GM12878 (cell line): ENCODE results near the gene PDXP. TPM values are rescaled to one million over a fixed set of nuclear protein-coding genes. Genes with fewer than 3 reads are reported as not detected.

ENCODE experiments used
- ATAC-seq: fragments of 200-7000 bp; cut with Tn5 transposase; 3 replicates; pipeline ENCODE4 v1.9.1; 2020; ENCODE audit warnings: mild to moderate bottlenecking, moderate library complexity
- BruUV-seq: library from RNA; stranded (reverse); fragments of 400-500 nt; replicated peaks from 2 replicates; lab custom pipeline; 2021; lab: Mats Ljungman, UMichigan
- CTCF ChIA-PET: fragments of 300-600 bp; sonication (Branson Sonifier 250); formaldehyde crosslinking; extraction: SDS; loops from one replicate; lab custom pipeline; 2021; ENCODE audit warnings: inconsistent platforms; lab: Yijun Ruan, JAX
- POLR2A ChIA-PET: fragments of 350-600 bp; formaldehyde crosslinking; extraction: SDS; loops from one replicate; lab custom pipeline; 2021; ENCODE audit warnings: inconsistent platforms; lab: Charles Lee
- RAD21 ChIA-PET: fragments of 300-600 bp; sonication (Branson Sonifier 250); formaldehyde crosslinking; loops from one replicate; lab custom pipeline; 2023; ENCODE audit warnings: antibody characterized with exemption; ENCODE audit not compliant: unreplicated experiment; lab: Charles Lee
- SMC1A ChIA-PET: fragments of 300-600 bp; sonication (Branson Sonifier 250); formaldehyde crosslinking; loops from one replicate; lab custom pipeline; 2023; ENCODE audit not compliant: unreplicated experiment, uncharacterized antibody; lab: Charles Lee
- DNase-seq: peaks from one replicate; pipeline ENCODE4 v3.0.0-alpha.2; 2011; ENCODE audit warnings: low read depth, low spot score
- FAIRE-seq: peaks from 3 replicates; lab custom pipeline; 2011; peaks lifted over from hg19 to GRCh38; lab: Jason Lieb, UNC
- H2AFZ ChIP-seq: 2 replicates; pipeline ENCODE4 v1.6.0; 2011; ENCODE audit warnings: low read depth, low read length, control low read depth; ENCODE audit not compliant: control insufficient read depth
- H3K27ac ChIP-seq: 2 replicates; pipeline ENCODE4 v1.5.1; 2011; ENCODE audit warnings: control low read depth; ENCODE audit not compliant: control insufficient read depth, insufficient read depth
- H3K27me3 ChIP-seq, 2 experiments: replicated peaks in 1 of 2; 2 replicates each; pipeline versions ENCODE4 v1.6.0 to v1.6.1; 2011; ENCODE audit warnings: low read length in 1 of 2; ENCODE audit not compliant: control insufficient read depth in 2 of 2, insufficient read depth in 2 of 2
- H3K36me3 ChIP-seq, 2 experiments: 2 replicates each; pipeline ENCODE4 v1.5.1; 2011; ENCODE audit warnings: low read length in 1 of 2; ENCODE audit not compliant: control insufficient read depth in 2 of 2, insufficient read depth in 2 of 2
- H3K4me1 ChIP-seq: 2 replicates; pipeline ENCODE4 v1.6.1; 2011; ENCODE audit warnings: mild to moderate bottlenecking, low read length, moderate library complexity, mixed read lengths; ENCODE audit not compliant: control insufficient read depth, insufficient read depth
- H3K4me2 ChIP-seq: 2 replicates; pipeline ENCODE4 v1.6.0; 2011; ENCODE audit warnings: control low read depth; ENCODE audit not compliant: control insufficient read depth, insufficient read depth
- H3K4me3 ChIP-seq: fragments of 200-600 bp; sonication (generic); 2 replicates; pipeline ENCODE4 v1.5.1; 2016
- H3K79me2 ChIP-seq: 2 replicates; pipeline ENCODE4 v1.6.0; 2011; ENCODE audit warnings: low read length; ENCODE audit not compliant: control insufficient read depth, insufficient read depth
- H3K9ac ChIP-seq: 2 replicates; pipeline ENCODE4 v1.8.0; 2011; ENCODE audit warnings: low read length, control low read depth, mixed read lengths; ENCODE audit not compliant: control insufficient read depth, insufficient read depth
- H3K9me3 ChIP-seq: replicated peaks from 3 replicates; pipeline ENCODE4 v1.5.1; 2011; ENCODE audit warnings: mild to moderate bottlenecking, low read length; ENCODE audit not compliant: control insufficient read depth, insufficient read depth
- H4K20me1 ChIP-seq: 2 replicates; pipeline ENCODE4 v1.6.0; 2011; ENCODE audit not compliant: control insufficient read depth, insufficient read depth
- BHLHE40 ChIP-seq, 2 experiments: fragments of 450-650 bp in 1 of 2; IDR thresholded peaks; 2 replicates each; pipeline ENCODE4 v1.6.1; 2011 to 2017; ENCODE audit warnings: low read depth in 2 of 2, borderline replicate concordance in 1 of 2, improper control_type of control experiment in 1 of 2, low read length in 1 of 2, mild to moderate bottlenecking in 1 of 2
- E2F8 ChIP-seq: fragments of 450-650 bp; IDR thresholded peaks from 2 replicates; pipeline ENCODE4 v1.6.1; 2018; ENCODE audit warnings: mild to moderate bottlenecking, low read depth, moderate library complexity; ENCODE audit not compliant: partially characterized antibody
- NR2F1 ChIP-seq: fragments of 450-650 bp; conservative IDR thresholded peaks from 2 replicates; pipeline ENCODE4 v1.6.1; 2017; ENCODE audit warnings: mild to moderate bottlenecking
- RELB ChIP-seq: fragments of 450-650 bp; IDR thresholded peaks from 2 replicates; pipeline ENCODE4 v1.6.1; 2017; ENCODE audit warnings: low read depth, mild to moderate bottlenecking, moderate library complexity
- SPI1 ChIP-seq: IDR thresholded peaks from 2 replicates; pipeline ENCODE4 v1.6.1; 2011; ENCODE audit warnings: low read depth, mild to moderate bottlenecking, low read length, moderate library complexity, borderline replicate concordance; ENCODE audit not compliant: insufficient read depth
- ZNF384 ChIP-seq: IDR thresholded peaks from 2 replicates; pipeline ENCODE4 v1.6.1; 2012; ENCODE audit warnings: low read depth, mild to moderate bottlenecking, low read length, improper control_type of control experiment, borderline replicate concordance
- WGBS: methylation state at CpG from one replicate; pipeline ENCODE4 v1.1.6; 2016; ENCODE audit warnings: low lambda C conversion rate; ENCODE audit not compliant: insufficient replicate concordance, insufficient coverage; ENCODE audit errors: missing lambda C conversion rate; 5-methylcytosine and 5-hydroxymethylcytosine counted together
- in situ Hi-C: fragments of 300-500 bp; cut with MboI; formaldehyde crosslinking; loops from 9 replicates; pipeline ENCODE4 v1.14.3; 2018; ENCODE audit warnings: mixed read lengths
- intact Hi-C: fragments of 100-400 bp; cut with micrococcal nuclease; formaldehyde crosslinking; loops from one replicate; pipeline ENCODE4 v1.14.2; 2022; ENCODE audit not compliant: unreplicated experiment
- polyA plus RNA-seq, 11 experiments: library from polyadenylated mRNA; depleted of rRNA in 4 of 11; unstranded in 6 of 11; stranded (reverse) in 5 of 11; fragments of >200 nt; fragmentation: Nextera tagmentation in 4 of 11; fragmentation: Illumina TruSeq in 1 of 11; extraction: Ambion mirVana in 4 of 11; extraction: Trizol in 1 of 11; gene quantifications; 1 replicate in 1 of 11; 2 replicates in 10 of 11; pipeline versions ENCODE4 v1.2.1 to v1.2.3, GENCODE V29; 2011 to 2016; ENCODE audit warnings: inconsistent platforms in 2 of 11, missing spikeins in 2 of 11, low read depth in 1 of 11
- total RNA-seq, 4 experiments: library from RNA; depleted of rRNA in 3 of 4; stranded (reverse); fragments of >200 nt in 3 of 4; fragmentation: Illumina TruSeq in 1 of 4; extraction: Trizol in 1 of 4; gene quantifications; 2 replicates each; pipeline versions ENCODE4 v1.2.1 to v1.2.3, GENCODE V29; 2013 to 2021

The PDXP gene
- total and polyA plus RNA-seq, 10 of the 15 experiments (the other 5 are each of a cell fraction or from before 2014, with no cell fraction given), result 4.4 to 56.7 (median 34.6) TPM

GRCh38 chr22:37610480-37611129, 47.9 kb upstream of the PDXP start:
- BruUV-seq, result no TSS peak
- Histone ChIP-seq H3K4me1 (peaks cover 14% of the 10 kb centered on the region), H3K79me2 (peaks cover 33% of the 10 kb centered on the region)
- in situ Hi-C loops, result no loop called here
- POLR2A ChIA-PET, result interaction anchor here (0.6 to 4.7 kb wide), 6 partner anchors 15 to 233 kb away, joined by 3 to 67 read pairs (median 29); partner anchors contain the start of genes ANKRD54, LGALS1 and SH3BP1
- 0 out of 2 replicates have a peak, but pooled peaks have one; percentile 13 for TF ChIP-seq NR2F1
- TF ChIP-seq BHLHE40 (IDR thresholded peaks at IDR 0.05; ENCODE audit: borderline replicate concordance in 1 of 2, low read depth in 2 of 2, low read length in 1 of 2), result peak in 1 of 2 experiments; percentile 45; a peak in 2 of 4 replicates
- peak; percentile 65; the same call in 1 of the 2 replicates for TF ChIP-seq SPI1
- no peak for TF ChIP-seq RELB
- no peak for TF ChIP-seq E2F8
- TF ChIP-seq ZNF384, result no peak
- TF ChIP-seq, all 136 proteins: peak for 3
- peaks cover 0 to 6% of the 10 kb centered on the region in 2 experiments; a peak in 2 of 4 replicates for H3K36me3 ChIP-seq
- DNase-seq (no peak), ATAC-seq (no peak), FAIRE-seq (no peak)
- WGBS, result 89% methylated on average over 14 of the region's 15 CpGs
- no peaks in the 10 kb centered on the region for H4K20me1 ChIP-seq
- intact Hi-C loops, result no loop called here
- peak overlapping the region; percentile 67 for H3K4me2 ChIP-seq
- CTCF ChIA-PET, result interaction anchor here (1.1 to 11.8 kb wide), 7 partner anchors 9 to 70 kb away, joined by 3 to 178 read pairs (median 125); partner anchors contain the start of genes LGALS1, NOL12, PDXP and SH3BP1
- H2AFZ ChIP-seq, result no peak overlapping the region
- H3K4me3 ChIP-seq, result peak overlapping the region; percentile 97
- peak overlapping the region; percentile 87 for H3K9ac ChIP-seq
- H3K27ac ChIP-seq, result peak overlapping the region; percentile 25
- no peaks in the 10 kb centered on the region for H3K27me3 ChIP-seq
- H3K9me3 ChIP-seq, result no peaks in the 10 kb centered on the region
- RAD21 ChIA-PET, result interaction anchor here (1.5 to 5.4 kb wide), 4 partner anchors 18 to 49 kb away, joined by 3 to 61 read pairs (median 44); partner anchors contain the start of genes PDXP and SH3BP1
- SMC1A ChIA-PET, result interaction anchor here (0.8 to 5.5 kb wide), 6 partner anchors 15 to 65 kb away, joined by 3 to 27 read pairs (median 11); partner anchors contain the start of genes LGALS1 and PDXP
